ENCODE measurements around the gene GRK3. TPM values are rescaled to one million over a fixed set of nuclear protein-coding genes. Genes with fewer than 3 reads are reported as not detected.

The GRK3 gene
- total RNA-seq, 1 experiment from 2014 or later: 0.37 TPM

DNA sequence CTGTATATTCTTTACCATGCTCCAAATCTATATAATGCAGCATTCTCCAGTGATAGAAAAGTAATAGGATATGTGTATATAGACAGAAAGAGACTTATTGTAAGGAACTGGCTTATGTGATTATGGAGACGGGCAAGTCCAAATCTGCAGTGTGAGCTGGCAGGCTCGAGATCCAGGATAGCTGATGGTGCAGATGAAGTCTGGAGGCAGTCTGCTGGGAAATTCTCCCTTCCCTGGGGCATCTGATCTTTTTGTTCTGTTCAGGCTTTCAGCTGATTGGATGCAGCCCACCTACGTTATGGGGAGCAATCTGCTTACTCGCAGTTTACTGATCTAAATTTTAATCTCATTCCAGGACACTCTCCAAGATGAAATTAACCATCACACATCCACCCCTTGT lies 73.2 kb downstream of the GRK3 start:
- H3K9me3 ChIP-seq (ENCODE audit: insufficient read depth, low read depth): no peaks in the 10 kb centered on the region
- CTCF ChIA-PET: no interaction called here
- POLR2A ChIA-PET (ENCODE audit: unreplicated experiment): no interaction called here
- H3K4me3 ChIP-seq: no peak overlapping the region
- TF ChIP-seq, protein P1, sequence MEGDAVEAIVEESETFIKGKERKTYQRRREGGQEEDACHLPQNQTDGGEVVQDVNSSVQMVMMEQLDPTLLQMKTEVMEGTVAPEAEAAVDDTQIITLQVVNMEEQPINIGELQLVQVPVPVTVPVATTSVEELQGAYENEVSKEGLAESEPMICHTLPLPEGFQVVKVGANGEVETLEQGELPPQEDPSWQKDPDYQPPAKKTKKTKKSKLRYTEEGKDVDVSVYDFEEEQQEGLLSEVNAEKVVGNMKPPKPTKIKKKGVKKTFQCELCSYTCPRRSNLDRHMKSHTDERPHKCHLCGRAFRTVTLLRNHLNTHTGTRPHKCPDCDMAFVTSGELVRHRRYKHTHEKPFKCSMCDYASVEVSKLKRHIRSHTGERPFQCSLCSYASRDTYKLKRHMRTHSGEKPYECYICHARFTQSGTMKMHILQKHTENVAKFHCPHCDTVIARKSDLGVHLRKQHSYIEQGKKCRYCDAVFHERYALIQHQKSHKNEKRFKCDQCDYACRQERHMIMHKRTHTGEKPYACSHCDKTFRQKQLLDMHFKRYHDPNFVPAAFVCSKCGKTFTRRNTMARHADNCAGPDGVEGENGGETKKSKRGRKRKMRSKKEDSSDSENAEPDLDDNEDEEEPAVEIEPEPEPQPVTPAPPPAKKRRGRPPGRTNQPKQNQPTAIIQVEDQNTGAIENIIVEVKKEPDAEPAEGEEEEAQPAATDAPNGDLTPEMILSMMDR (conservative IDR thresholded peaks at IDR 0.05): no peak
- no peak for TF ChIP-seq EZH2 (IDR thresholded peaks at IDR 0.05; ENCODE audit: low read depth)
- H3K79me2 ChIP-seq (ENCODE audit: low read depth): no peaks in the 10 kb centered on the region
- H3K27ac ChIP-seq: no peak overlapping the region
- no peaks in the 10 kb centered on the region for H3K36me3 ChIP-seq (ENCODE audit: low read depth)
- H3K4me2 ChIP-seq: no peak overlapping the region
- no TSS peak for BruUV-seq (replicated peaks)
- H3K4me1 ChIP-seq (replicated peaks; ENCODE audit: insufficient read depth): no peaks in the 10 kb centered on the region
- no peaks in the 10 kb centered on the region for H4K20me1 ChIP-seq (ENCODE audit: insufficient read depth)
- no peak for DNase-seq
- H3F3A ChIP-seq (ENCODE audit: insufficient read depth, low read depth): no peaks in the 10 kb centered on the region
- H3K27me3 ChIP-seq (ENCODE audit: insufficient read depth, low read depth): peaks cover 8% of the 10 kb centered on the region; the same call in 1 of the 2 replicates
- no peak overlapping the region for H2AFZ ChIP-seq
- H3K9me2 ChIP-seq (ENCODE audit: insufficient read depth): no peaks in the 10 kb centered on the region
- intact Hi-C loops (cut with micrococcal nuclease; ENCODE audit: unreplicated experiment): no loop called here

DNA sequence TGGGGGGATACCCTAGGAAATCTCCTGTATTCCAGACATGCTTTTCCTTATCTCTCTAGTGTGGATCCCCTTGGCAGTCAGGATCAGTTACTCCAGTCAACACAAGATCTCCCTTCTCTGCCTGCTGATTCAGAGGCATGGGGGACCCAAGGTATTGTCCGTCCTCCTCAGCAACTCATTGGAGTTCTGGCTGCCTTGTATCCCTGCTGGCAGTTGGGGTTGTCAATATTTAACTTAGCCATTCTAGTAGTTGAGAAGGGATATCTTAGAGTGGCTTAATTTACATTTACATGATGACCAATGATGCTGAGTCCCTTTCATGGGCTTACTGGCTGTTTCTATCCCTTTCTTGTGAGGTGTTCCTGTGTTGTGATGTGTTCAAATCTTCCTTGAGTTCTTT lies 74.2 kb downstream of the GRK3 start:
- no peaks in the 10 kb centered on the region for H3F3A ChIP-seq (ENCODE audit: insufficient read depth, low read depth)
- no peaks in the 10 kb centered on the region for H3K79me2 ChIP-seq (ENCODE audit: low read depth)
- H3K4me1 ChIP-seq (replicated peaks; ENCODE audit: insufficient read depth): no peaks in the 10 kb centered on the region
- no peak for DNase-seq
- no peaks in the 10 kb centered on the region for H4K20me1 ChIP-seq (ENCODE audit: insufficient read depth)
- H3K4me2 ChIP-seq: no peak overlapping the region
- H3K36me3 ChIP-seq (ENCODE audit: low read depth): no peaks in the 10 kb centered on the region
- H3K4me3 ChIP-seq: no peak overlapping the region
- ChIA-PET CTCF (no interaction called here), POLR2A (ENCODE audit: unreplicated experiment) (no interaction called here)
- peaks cover 14% of the 10 kb centered on the region; the same call in 1 of the 2 replicates for H3K27me3 ChIP-seq (ENCODE audit: insufficient read depth, low read depth)
- no peaks in the 10 kb centered on the region for H3K9me2 ChIP-seq (ENCODE audit: insufficient read depth)
- H3K27ac ChIP-seq: no peak overlapping the region
- intact Hi-C loops (cut with micrococcal nuclease; ENCODE audit: unreplicated experiment): no loop called here
- no TSS peak for BruUV-seq (replicated peaks)
- H2AFZ ChIP-seq: no peak overlapping the region
- no peaks in the 10 kb centered on the region for H3K9me3 ChIP-seq (ENCODE audit: insufficient read depth, low read depth)
- no peak for TF ChIP-seq EZH2 (IDR thresholded peaks at IDR 0.05; ENCODE audit: low read depth)
- TF ChIP-seq, protein P1 (conservative IDR thresholded peaks at IDR 0.05): no peak

DNA sequence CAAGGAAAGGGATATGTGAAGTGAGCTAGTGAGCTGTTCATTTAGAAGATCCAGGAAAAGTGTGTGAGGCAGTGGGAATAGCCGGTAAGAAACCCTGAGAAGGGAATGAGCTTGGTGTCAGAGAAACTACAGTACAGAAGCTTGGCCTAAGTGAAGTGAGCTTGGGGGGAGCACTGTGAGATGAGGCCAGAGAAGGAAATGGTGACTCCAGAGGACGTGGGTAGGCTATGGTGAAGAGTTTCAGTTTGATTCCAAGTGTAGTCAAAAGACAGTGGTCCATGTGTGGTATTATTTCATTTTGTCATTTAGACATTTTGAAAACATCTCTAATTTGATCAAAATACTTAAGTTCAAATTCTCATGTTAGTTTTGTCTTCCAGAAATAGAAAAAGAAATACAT lies 77.2 kb downstream of the GRK3 start:
- H3K79me2 ChIP-seq (ENCODE audit: low read depth): no peaks in the 10 kb centered on the region
- no peak for TF ChIP-seq EZH2 (IDR thresholded peaks at IDR 0.05; ENCODE audit: low read depth)
- TF ChIP-seq, protein P1 (conservative IDR thresholded peaks at IDR 0.05): no peak
- no peak for DNase-seq
- no peak overlapping the region for H3K4me3 ChIP-seq
- H3K27ac ChIP-seq: no peak overlapping the region
- H3K4me2 ChIP-seq: no peak overlapping the region
- H3K4me1 ChIP-seq (replicated peaks; ENCODE audit: insufficient read depth): no peaks in the 10 kb centered on the region
- BruUV-seq (replicated peaks): no TSS peak
- intact Hi-C loops (cut with micrococcal nuclease; ENCODE audit: unreplicated experiment): no loop called here
- peaks cover 8% of the 10 kb centered on the region; the same call in 1 of the 2 replicates for H3K27me3 ChIP-seq (ENCODE audit: insufficient read depth, low read depth)
- H3K9me3 ChIP-seq (ENCODE audit: insufficient read depth, low read depth): no peaks in the 10 kb centered on the region
- H2AFZ ChIP-seq: no peak overlapping the region
- H4K20me1 ChIP-seq (ENCODE audit: insufficient read depth): no peaks in the 10 kb centered on the region
- POLR2A ChIA-PET (ENCODE audit: unreplicated experiment): no interaction called here
- H3F3A ChIP-seq (ENCODE audit: insufficient read depth, low read depth): no peaks in the 10 kb centered on the region
- no peaks in the 10 kb centered on the region for H3K36me3 ChIP-seq (ENCODE audit: low read depth)
- no peaks in the 10 kb centered on the region for H3K9me2 ChIP-seq (ENCODE audit: insufficient read depth)
- CTCF ChIA-PET: no interaction called here
